Panc1 (cell line): Measurements from ENCODE around the gene LRRC4. TPM values are rescaled to one million over a fixed set of nuclear protein-coding genes. Genes with fewer than 3 reads are reported as not detected.

Source experiments
- ATAC-seq: fragments of 200-7000 bp; cut with Tn5 transposase; 2 replicates; pipeline ENCODE4 v1.9.1; 2020; ENCODE audit warnings: mild to moderate bottlenecking, moderate library complexity
- BruUV-seq: library from RNA; stranded (reverse); fragments of 400-500 nt; replicated peaks from 2 replicates; lab custom pipeline; 2021; lab: Mats Ljungman, UMichigan
- CTCF ChIA-PET: fragments of 300-600 bp; sonication (Branson Sonifier 250); formaldehyde crosslinking; loops from one replicate; lab custom pipeline; 2022; ENCODE audit warnings: antibody characterized with exemption; lab: Charles Lee
- POLR2A ChIA-PET: fragments of 300-600 bp; sonication (Branson Sonifier 250); formaldehyde crosslinking; loops from one replicate; lab custom pipeline; 2022; ENCODE audit warnings: antibody characterized with exemption; lab: Charles Lee
- DNase-seq: peaks from one replicate; pipeline ENCODE4 v3.0.0-alpha.2; 2010; ENCODE audit warnings: low read depth, low spot score
- H3K27ac ChIP-seq: 2 replicates; pipeline ENCODE4 v1.5.1; 2011; ENCODE audit warnings: mild to moderate bottlenecking, low read length, inconsistent platforms
- H3K27me3 ChIP-seq: fragments of 200-500 bp; sonication (Bioruptor generic); 2 replicates; pipeline ENCODE4 v1.6.0; 2014; ENCODE audit warnings: low read length, inconsistent platforms; ENCODE audit not compliant: control insufficient read depth, insufficient read depth
- H3K36me3 ChIP-seq: fragments of 200-500 bp; sonication (Bioruptor generic); 2 replicates; pipeline ENCODE4 v1.5.1; 2014; ENCODE audit warnings: inconsistent platforms, mild to moderate bottlenecking, low read length, moderate library complexity; ENCODE audit not compliant: control insufficient read depth, insufficient read depth
- H3K4me1 ChIP-seq: 2 replicates; pipeline ENCODE4 v1.5.1; 2011; ENCODE audit warnings: inconsistent platforms, mild to moderate bottlenecking, low read length, moderate library complexity; ENCODE audit not compliant: control insufficient read depth, insufficient read depth
- H3K4me3 ChIP-seq, 2 experiments: 2 replicates each; pipeline ENCODE4 v1.5.1; 2011 to 2012; ENCODE audit warnings: low read depth in 2 of 2, low read length in 2 of 2, mild to moderate bottlenecking in 2 of 2, inconsistent platforms in 1 of 2, moderate library complexity in 1 of 2
- H3K9me3 ChIP-seq: fragments of 200-500 bp; sonication (Bioruptor generic); 2 replicates; pipeline ENCODE4 v1.5.1; 2014; ENCODE audit warnings: low read depth, mild to moderate bottlenecking, inconsistent platforms, low read length, moderate library complexity; ENCODE audit not compliant: control insufficient read depth, insufficient read depth
- POLR2AphosphoS5 ChIP-seq: IDR thresholded peaks from 2 replicates; pipeline ENCODE4 v1.6.1; 2012; ENCODE audit warnings: mild to moderate bottlenecking, low read depth, low read length, moderate library complexity
- SIN3A ChIP-seq: IDR thresholded peaks from 2 replicates; pipeline ENCODE4 v1.6.1; 2012; ENCODE audit warnings: low read depth, mild to moderate bottlenecking, low read length, moderate library complexity, borderline replicate concordance; ENCODE audit not compliant: insufficient read depth
- TCF7L2 ChIP-seq: IDR thresholded peaks from 2 replicates; pipeline ENCODE4 v1.6.1; 2011; ENCODE audit warnings: mild to moderate bottlenecking, low read depth, low read length, inconsistent platforms
- in situ Hi-C: cut with HindIII; loops from 2 replicates; pipeline ENCODE4 v1.10.0; 2016; ENCODE audit warnings: low sequenced_read_pairs, low pct_unique_long_range_greater_than_20kb
- intact Hi-C: fragments of 100-400 bp; cut with micrococcal nuclease; formaldehyde crosslinking; loops from one replicate; pipeline ENCODE4 v1.10.0; 2022; ENCODE audit not compliant: unreplicated experiment
- total RNA-seq: library from RNA; stranded (reverse); gene quantifications from one replicate; pipeline ENCODE4 v1.2.1, GENCODE V29; 2021; ENCODE audit not compliant: unreplicated experiment
- TF ChIP-seq, protein P1 (sequence below), 2 experiments: IDR thresholded peaks; 2 replicates each; pipeline ENCODE4 v1.6.1; 2011 to 2012; ENCODE audit warnings: low read depth in 2 of 2, control low read depth in 1 of 2, low read length in 1 of 2, mild to moderate bottlenecking in 1 of 2, moderate library complexity in 1 of 2; ENCODE audit not compliant: insufficient read depth in 1 of 2
- TF ChIP-seq, protein P2 (sequence below): fragments of 450-650 bp; IDR thresholded peaks from 2 replicates; pipeline ENCODE4 v1.5.1; 2017; ENCODE audit warnings: mild to moderate bottlenecking

The LRRC4 gene
- total RNA-seq, 1 experiment from 2014 or later, result not detected

DNA sequence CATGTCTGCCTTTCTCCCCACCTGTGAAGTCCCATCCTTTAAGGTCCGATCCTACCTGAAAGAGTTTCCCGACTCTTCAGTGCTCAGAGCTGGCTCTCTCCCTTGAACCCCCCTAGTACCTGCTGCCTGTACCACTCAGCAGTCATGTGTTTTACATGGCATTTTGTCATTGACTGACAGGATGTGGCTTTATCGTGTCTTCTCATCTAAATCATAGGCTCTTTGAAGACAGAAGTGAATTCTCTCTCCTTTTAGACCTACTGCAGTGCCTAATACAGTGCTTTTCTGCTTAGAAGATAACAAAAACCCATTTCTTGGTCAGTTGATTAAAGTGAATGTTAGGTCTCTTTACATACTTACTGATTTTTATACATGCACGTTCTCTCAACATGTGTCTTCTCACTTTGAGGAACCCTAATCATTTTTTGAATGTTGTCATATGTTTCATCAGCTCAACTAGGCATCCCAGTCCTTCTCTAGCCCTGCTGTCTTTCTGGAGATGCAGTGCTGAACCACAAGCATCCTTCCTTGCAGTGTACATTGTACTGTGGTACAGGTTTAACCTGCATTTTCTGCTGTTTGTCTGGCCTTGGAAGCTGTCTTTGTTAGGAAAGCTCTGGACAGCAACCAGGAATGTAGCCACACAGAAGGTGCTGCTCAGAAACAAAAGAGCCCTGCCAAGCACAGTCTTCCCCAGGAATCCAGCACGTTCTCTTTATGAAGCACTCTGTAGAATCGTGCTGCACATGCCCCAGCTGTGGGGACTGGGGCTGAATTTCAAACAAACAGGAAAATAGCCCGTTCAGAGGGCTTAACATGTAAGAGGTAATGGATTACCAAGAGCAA, 28.1 kb upstream of the LRRC4 start:
- ChIA-PET CTCF (no interaction called here), POLR2A (interaction anchor here (0.6 kb wide), 1 partner anchor 125 kb away, joined by 3 read pairs; no protein-coding TSS in a partner anchor)
- DNase-seq (no peak), ATAC-seq (no peak)
- in situ Hi-C loops, result no loop called here
- BruUV-seq, result no TSS peak
- TF ChIP-seq, protein P1, sequence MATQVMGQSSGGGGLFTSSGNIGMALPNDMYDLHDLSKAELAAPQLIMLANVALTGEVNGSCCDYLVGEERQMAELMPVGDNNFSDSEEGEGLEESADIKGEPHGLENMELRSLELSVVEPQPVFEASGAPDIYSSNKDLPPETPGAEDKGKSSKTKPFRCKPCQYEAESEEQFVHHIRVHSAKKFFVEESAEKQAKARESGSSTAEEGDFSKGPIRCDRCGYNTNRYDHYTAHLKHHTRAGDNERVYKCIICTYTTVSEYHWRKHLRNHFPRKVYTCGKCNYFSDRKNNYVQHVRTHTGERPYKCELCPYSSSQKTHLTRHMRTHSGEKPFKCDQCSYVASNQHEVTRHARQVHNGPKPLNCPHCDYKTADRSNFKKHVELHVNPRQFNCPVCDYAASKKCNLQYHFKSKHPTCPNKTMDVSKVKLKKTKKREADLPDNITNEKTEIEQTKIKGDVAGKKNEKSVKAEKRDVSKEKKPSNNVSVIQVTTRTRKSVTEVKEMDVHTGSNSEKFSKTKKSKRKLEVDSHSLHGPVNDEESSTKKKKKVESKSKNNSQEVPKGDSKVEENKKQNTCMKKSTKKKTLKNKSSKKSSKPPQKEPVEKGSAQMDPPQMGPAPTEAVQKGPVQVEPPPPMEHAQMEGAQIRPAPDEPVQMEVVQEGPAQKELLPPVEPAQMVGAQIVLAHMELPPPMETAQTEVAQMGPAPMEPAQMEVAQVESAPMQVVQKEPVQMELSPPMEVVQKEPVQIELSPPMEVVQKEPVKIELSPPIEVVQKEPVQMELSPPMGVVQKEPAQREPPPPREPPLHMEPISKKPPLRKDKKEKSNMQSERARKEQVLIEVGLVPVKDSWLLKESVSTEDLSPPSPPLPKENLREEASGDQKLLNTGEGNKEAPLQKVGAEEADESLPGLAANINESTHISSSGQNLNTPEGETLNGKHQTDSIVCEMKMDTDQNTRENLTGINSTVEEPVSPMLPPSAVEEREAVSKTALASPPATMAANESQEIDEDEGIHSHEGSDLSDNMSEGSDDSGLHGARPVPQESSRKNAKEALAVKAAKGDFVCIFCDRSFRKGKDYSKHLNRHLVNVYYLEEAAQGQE (IDR thresholded peaks at IDR 0.05; ENCODE audit: insufficient read depth in 1 of 2, low read depth in 2 of 2, low read length in 1 of 2), result no peak
- H3K36me3 ChIP-seq, result no peaks in the 10 kb centered on the region
- H3K9me3 ChIP-seq, result no peaks in the 10 kb centered on the region
- intact Hi-C loops, result no loop called here
- no peaks in the 10 kb centered on the region for H3K27me3 ChIP-seq
- H3K27ac ChIP-seq, result no peak overlapping the region
- H3K4me1 ChIP-seq, result no peaks in the 10 kb centered on the region
- H3K4me3 ChIP-seq, result no peak overlapping the region

DNA sequence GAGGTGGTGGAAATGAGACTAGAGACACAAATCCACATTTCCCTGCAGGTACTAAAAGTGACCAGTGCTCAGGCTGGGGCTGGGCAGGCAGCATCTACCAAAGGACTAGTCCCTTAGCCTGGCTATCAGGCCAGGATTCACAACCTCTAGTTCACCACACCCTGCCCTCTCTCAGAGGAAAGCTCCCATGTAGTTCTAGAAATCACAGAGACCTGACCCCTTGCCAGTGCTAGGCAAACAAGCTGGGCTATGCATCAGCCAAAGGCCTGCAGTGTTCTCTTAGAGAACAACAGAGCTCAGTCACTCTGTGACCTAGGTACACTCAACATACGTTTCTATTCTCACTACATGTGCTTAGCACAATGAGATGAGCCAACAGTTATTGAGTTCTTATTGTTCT, 26.7 kb upstream of the LRRC4 start:
- no peaks in the 10 kb centered on the region for H3K9me3 ChIP-seq
- intact Hi-C loops (no loop called here), in situ Hi-C loops (no loop called here)
- no peaks in the 10 kb centered on the region for H3K27me3 ChIP-seq
- BruUV-seq, result no TSS peak
- no peaks in the 10 kb centered on the region for H3K4me1 ChIP-seq
- ChIA-PET CTCF (no interaction called here), POLR2A (no interaction called here)
- H3K36me3 ChIP-seq, result no peaks in the 10 kb centered on the region
- no peak overlapping the region for H3K27ac ChIP-seq
- peak; percentile 14; the same call in 1 of the 2 replicates for ATAC-seq
- H3K4me3 ChIP-seq, result no peak overlapping the region
- no peak for DNase-seq
- TF ChIP-seq POLR2AphosphoS5 (no peak), SIN3A (no peak), TCF7L2 (no peak)
- TF ChIP-seq, protein P2, sequence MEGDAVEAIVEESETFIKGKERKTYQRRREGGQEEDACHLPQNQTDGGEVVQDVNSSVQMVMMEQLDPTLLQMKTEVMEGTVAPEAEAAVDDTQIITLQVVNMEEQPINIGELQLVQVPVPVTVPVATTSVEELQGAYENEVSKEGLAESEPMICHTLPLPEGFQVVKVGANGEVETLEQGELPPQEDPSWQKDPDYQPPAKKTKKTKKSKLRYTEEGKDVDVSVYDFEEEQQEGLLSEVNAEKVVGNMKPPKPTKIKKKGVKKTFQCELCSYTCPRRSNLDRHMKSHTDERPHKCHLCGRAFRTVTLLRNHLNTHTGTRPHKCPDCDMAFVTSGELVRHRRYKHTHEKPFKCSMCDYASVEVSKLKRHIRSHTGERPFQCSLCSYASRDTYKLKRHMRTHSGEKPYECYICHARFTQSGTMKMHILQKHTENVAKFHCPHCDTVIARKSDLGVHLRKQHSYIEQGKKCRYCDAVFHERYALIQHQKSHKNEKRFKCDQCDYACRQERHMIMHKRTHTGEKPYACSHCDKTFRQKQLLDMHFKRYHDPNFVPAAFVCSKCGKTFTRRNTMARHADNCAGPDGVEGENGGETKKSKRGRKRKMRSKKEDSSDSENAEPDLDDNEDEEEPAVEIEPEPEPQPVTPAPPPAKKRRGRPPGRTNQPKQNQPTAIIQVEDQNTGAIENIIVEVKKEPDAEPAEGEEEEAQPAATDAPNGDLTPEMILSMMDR, result no peak
- TF ChIP-seq, protein P1 (IDR thresholded peaks at IDR 0.05; ENCODE audit: insufficient read depth in 1 of 2, low read depth in 2 of 2, low read length in 1 of 2), result no peak
